ENCODE results near the gene CXXC5. TPM values are rescaled to one million over a fixed set of nuclear protein-coding genes. Genes with fewer than 3 reads are reported as not detected.

The CXXC5 gene
- total and polyA plus RNA-seq, 9 of the 15 experiments (the other 6 are each of a cell fraction or from before 2014, with no cell fraction given), result 1.9 to 123 (median 45.8) TPM

GRCh38 chr5:139633295-139634027, 14.7 kb upstream of the CXXC5 start (continued):
- TF ChIP-seq ZHX1 (conservative IDR thresholded peaks at IDR 0.05; ENCODE audit: low read length) (no peak), EWSR1 (IDR thresholded peaks at IDR 0.05; ENCODE audit: borderline replicate concordance, low read depth, partially characterized antibody) (no peak), ZC3H8 (IDR thresholded peaks at IDR 0.05) (no peak), JUNB (CRISPR knock-in tag; conservative IDR thresholded peaks at IDR 0.05) (no peak), RBM17 (IDR thresholded peaks at IDR 0.05; ENCODE audit: borderline replicate concordance, low read depth, low read length) (no peak), MEF2D (tag; conservative IDR thresholded peaks at IDR 0.05; ENCODE audit: low read depth) (no peak), ZNF583 (CRISPR knock-in tag; IDR thresholded peaks at IDR 0.05) (no peak), ZNF717 (CRISPR knock-in tag; IDR thresholded peaks at IDR 0.05) (no peak), ZNF174 (CRISPR knock-in tag; IDR thresholded peaks at IDR 0.05) (no peak), TCFL5 (CRISPR knock-in tag; conservative IDR thresholded peaks at IDR 0.05) (no peak), LARP7 (IDR thresholded peaks at IDR 0.05) (no peak), MCM5 (IDR thresholded peaks at IDR 0.05; ENCODE audit: low read depth) (no peak), ZNF384 (IDR thresholded peaks at IDR 0.05; ENCODE audit: low read depth, low read length) (peak; percentile 48; the same call in 1 of the 2 replicates), CTCFL (IDR thresholded peaks at IDR 0.05; ENCODE audit: borderline replicate concordance, insufficient read depth, low read depth, low read length, poor library complexity, severe bottlenecking) (peak; percentile 66), ZNF431 (CRISPR knock-in tag; IDR thresholded peaks at IDR 0.05) (no peak), PPARD (CRISPR knock-in tag; IDR thresholded peaks at IDR 0.05) (no peak), FOXK2 (conservative IDR thresholded peaks at IDR 0.05 in 1 of 2, IDR thresholded peaks at IDR 0.05 in 1 of 2; ENCODE audit: low read depth in 2 of 2) (peak in 1 of 2 experiments; percentile 45; a peak in 1 of 4 replicates), PCBP2 (IDR thresholded peaks at IDR 0.05; ENCODE audit: low read depth, low read length, poor library complexity, severe bottlenecking) (no peak), POLR2H (tag; IDR thresholded peaks at IDR 0.05; ENCODE audit: low read depth) (no peak), ZBTB2 (IDR thresholded peaks at IDR 0.05) (no peak), COPS2 (conservative IDR thresholded peaks at IDR 0.05) (no peak), ZNF133 (CRISPR knock-in tag; IDR thresholded peaks at IDR 0.05) (no peak), CBX1 (IDR thresholded peaks at IDR 0.05; ENCODE audit: low read depth) (no peak), NFYB (IDR thresholded peaks at IDR 0.05; ENCODE audit: extremely low read depth, insufficient read length) (no peak), NFIC (IDR thresholded peaks at IDR 0.05) (peak; percentile 52)

Data from K562 (cell line).